CD4-positive, alpha-beta T cell treated with Interleukin-2 at 100 ng/mL for 4 hours (primary cell): Measurements from ENCODE around the gene MRPS34.
"Not testable (repeated sequence)": the region's sequence is repeated elsewhere in the genome, so short reads cannot be mapped to it uniquely, and the experiment has no call there.

Experiments
- DNase-seq: peaks from one replicate; pipeline ENCODE4 v3.0.0-alpha.2; 2020; ENCODE audit warnings: low spot score

MRPS34 gene

DNA sequence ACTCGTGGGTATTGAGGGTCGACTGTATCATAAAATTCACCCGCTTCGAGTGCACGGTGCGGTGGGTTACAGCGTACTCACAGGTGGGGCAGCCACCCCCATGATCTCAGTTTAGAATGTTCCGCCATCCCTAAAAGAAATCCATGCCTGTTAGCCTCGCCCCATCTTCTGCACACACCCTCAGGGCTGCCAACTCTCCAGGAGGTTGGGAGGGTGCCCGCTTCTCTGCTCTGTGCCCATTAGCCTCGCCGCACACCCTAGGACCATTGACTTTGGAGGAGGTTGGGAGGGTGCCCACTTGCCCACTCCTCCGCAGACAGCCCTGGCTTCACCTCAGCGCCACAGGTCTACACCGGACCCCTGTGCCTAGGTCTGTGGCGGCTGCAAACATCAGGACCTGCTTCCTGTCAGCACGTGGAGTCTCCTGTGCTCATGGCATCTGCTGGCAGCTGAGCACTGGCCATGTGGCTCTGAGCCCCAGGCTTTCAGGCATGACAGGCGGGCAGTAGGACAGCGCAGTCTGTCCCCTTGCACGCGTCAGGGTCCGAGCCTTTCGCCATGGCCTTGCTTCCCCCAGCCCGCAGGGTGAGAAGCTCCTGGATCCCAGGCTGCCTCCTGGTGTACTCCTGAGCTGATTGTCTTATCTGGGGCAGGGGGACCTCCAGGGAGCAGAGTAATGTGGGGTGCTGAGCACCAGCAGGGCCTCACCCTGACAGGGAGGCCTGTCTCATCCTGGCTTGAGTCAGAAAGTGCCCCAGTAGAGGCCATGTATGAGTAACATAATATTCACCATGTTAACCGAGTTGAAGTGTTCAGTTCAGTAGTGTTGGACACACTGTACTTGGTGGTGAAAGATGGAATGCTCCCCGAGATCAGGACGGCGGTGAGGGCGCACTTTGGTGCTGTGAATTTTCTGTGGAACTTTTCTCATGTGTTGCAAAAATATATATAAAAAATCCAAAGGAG lies 23.5 kb downstream of the MRPS34 start:
- DNase-seq: no peak

DNA sequence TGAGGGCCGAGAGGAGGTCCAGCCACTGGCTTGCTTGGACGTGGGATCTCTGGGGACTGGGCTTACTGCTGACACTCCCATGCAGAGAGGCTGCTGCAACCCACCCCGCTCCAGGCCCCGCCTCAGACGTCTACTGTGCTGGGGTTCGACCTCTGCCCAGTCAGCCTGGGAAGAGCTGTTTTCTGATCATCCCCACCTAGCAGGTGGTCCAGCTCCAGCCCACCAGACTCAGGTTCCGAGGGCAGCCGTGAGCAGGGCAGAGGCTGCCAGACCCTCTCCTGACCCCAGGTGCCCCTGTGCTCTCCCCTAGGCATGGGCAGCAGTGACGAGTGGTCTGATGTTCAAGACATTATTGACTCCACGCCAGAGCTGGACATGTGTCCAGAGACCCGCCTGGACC lies 25.0 kb downstream of the MRPS34 start:
- no peak for DNase-seq

DNA sequence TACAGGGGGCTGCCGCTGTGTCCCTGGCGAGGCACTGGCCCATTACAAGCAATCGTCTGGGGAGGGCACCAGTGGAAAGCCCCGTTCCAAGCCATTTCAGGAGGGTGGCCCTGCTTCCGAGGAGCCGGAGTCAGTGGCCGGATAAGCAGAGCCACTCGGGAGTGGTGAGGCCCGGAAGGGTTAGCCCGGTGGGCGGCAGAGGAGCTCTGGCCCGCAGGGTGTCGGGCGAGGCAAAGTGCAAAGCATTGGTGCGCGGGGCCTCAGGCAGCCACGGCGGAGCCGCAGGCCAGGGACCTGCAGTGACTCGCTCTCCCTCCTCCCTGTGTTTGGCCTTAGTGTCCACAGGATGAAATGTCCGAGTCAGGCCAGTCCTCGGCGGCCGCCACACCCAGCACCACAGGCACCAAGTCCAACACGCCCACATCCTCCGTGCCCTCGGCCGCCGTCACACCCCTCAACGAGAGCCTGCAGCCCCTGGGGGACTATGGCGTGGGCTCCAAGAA lies 26.2 kb downstream of the MRPS34 start:
- no peak for DNase-seq

DNA sequence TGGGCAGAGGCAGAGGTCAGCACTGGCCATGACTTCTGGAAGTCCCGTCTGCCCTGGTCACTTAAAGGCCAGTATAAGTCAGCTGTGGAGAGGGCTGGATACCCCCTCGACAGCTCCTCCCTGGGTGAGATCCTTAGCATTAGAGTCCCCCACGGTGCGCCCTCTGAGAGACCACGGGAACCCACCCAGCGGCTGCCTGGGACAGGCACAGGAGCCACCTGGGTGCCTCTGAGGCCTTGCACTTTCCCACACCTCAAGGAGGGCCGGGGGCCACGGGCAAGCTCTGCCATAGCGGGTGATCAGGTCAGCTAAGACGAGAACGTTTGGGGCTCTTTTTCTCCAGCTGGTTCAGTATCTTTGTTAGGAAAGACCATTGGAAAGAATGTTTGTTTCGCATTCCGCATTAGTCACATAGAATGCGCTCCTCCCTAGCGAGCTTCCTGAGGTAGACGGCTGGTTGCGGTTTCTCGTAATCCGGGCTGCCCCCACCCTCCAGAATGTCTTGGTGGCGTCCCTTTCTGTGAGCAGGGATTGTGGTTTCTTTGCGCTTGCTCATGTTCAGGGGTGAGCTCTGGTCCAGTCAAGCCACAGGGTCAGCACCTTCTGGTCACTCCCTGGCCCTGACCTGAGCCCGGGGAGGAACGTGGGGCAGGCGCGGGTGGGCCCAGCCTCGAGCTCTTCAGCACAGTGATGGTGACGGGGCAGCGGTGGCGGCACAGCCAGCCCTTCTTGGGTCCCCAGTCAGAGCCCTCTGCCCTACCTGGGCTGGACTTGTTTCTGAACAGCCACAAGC lies 26.8 kb downstream of the MRPS34 start:
- no peak for DNase-seq

DNA sequence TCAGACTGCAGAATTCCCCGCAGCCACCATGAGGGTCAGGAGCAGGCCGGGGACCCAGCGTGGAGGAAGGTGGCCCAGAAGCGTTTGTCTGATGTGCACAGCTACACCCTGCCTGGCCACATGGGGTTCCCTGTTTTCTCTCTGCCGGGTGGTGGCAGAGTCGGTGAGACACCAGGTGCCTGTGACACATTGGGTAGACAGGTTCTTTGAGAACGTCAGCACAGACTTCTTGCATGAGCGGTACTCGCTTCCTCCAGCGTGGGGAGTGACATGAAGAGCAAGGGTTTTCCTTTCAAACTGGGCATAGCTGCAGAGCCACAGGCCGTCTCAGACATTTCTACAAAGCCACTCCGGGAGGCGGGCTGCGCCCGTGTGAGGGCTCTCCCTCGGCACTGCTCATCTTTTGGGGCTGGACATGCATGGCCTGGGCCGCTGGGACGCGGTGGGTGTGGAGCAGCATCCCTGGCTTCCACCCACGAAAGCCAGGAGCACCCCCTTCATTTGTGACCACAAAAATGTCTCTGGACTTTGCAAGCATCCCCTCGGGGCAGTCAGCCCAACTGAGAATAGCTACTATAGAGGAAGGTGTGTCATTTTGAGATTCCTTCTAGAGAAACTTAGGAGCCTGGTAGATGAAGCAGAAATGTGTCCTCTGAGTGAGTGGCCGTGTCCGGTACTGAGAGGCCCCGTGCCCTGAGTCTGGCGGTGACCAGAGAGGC lies 27.6 kb downstream of the MRPS34 start:
- DNase-seq: no peak

DNA sequence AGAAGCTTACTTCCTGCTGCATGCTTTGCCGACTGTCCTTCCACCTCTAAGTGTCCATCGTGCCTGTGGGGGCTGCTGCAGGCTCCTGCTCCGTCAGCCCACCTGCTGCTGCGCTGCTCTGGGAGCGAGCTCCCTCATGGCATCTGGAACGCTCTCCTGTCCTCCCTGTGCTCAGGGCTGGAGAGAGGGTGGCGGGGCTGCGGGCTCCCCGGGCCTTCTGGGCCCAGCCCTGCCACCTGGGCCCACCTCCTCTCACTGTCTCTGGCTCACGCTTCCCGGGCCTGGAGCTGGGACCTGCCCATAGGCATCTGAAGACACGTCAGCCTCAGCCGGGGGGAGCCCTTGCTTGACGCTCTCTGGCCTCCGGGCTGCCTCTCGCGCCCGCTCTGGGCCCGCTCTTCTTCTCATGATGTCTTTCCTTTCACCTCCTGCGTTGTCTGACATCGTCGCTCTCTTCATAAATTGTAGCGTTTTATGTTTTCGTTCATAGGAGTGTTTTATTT lies 28.5 kb downstream of the MRPS34 start:
- no peak for DNase-seq

DNA sequence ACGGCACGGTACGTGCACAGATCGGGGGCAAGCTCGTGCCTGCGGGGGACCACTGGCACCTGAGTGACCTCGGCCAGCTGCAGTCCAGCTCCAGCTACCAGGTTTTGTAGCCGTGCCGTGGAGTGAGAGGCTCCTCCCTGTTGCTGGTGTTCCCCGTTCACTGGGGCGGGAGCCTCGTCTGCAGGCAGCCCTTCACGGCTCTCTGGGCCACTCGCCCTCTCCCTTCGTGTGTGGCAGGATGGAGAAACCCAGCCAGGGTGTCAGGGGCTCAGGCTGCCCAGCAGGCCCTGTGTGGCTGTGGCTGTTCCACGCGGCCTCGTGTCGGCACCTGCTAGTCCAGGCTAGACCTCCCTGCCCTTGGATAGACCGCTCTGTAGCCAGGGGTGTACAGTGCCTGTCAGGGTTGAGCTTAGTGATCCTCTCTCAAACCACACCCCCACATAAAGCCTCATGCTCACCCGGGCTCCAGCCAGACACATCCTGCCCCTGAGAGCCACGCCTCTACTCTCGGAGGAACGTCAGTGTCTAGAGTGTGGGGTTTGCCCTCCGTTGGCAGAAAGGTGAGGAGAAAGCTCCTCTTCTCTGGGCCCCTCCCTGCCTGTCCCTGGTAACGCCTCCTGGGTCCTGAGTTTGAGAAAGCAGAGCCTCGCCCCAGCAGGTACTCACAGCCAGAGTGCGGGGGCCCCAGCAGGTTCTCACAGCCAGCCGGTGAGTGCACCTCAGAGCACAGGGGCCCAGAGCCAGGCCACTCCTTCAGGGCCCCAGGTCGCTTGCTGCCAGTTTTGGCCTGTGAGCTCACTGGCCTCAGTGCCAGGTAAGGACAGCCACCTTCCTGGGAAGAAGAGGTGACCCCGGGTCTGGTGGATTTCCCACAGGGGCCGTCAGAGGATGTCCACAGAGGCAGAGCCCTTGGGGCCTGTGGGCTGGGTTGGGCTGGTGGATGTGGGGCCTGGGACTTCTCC lies 29.3 kb downstream of the MRPS34 start:
- DNase-seq: no peak

DNA sequence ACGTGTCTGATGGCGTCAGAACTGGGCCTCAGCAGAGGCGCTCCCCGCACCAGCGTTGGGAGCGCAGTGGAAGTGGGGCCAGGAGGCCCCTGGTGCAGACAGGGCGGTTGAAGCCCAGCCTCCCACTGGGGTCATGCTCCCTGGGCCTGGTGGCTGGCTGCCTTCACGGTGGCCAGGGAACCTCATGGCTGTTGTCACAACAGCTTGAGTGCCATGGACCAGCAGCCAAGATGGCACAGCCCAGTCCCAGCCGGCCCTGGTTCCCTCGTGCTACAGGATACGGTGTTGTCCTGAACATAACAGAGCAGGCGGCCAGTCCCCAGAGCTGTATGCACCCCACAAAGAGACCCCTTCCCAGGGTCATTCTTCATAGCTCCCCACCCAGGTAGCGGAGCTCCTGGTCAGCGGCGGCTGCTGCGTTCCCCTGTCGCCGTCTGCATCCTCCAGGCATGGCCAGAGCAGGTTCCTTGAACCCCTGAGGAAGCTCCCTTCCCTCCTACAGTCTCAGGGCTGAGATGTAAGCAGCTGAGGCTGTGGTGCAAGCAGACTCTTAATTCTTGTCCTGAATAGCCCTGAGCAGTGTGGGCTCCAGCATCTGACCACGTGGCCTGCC lies 31.3 kb downstream of the MRPS34 start:
- no peak for DNase-seq

DNA sequence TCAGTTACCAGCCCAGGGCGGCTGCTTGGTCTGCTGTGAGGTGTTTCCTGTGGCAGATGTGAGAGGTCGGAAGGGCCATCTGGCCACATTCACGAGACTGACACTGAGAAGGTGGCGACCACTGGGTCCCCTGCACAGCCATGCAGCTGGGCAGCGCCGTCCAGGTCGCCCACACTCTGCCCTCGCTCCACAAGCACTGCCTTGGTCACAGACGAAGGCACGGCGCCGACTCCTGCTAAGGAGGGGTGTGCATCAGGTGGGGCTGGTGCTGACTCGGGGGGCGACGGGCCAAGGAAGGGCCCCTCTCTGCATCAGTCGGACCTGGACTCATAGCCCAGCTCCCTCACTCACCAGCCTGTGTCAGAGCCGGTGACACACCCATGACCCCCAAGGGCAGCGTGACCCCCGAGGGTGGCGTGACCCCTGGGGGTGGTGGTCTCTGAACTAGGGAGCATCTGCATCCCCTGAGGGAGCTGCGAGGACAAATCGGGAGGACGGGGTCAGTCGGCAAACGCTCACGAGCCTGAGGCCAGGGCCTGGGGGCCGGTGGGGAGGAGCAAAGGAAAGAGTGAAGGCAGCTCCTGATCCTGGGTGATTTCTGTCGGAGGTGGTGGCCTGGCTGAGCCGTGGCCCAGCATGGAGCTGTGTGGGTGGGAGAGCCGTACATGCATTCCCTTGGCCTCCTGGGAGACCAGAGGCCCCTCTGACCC lies 32.0 kb downstream of the MRPS34 start:
- DNase-seq: no peak

DNA sequence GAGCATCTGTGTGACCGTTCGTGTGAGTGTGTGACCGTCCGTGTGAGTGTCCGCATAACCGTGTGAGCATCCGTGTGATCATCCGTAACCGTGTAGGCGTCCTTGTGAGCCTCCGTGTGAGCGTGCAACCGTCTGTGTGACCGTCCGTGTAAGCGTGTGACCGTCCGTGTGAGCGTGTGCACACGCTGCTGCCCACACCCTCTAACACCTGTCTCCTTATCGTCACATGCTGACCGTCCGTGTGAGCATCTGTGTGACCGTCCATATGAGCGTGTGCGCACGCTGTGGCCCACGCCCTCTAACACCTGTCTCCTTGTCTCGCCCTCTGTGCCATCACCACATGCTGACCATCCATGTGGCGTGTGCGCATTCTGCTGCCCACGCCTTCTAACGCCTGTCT lies 32.7 kb downstream of the MRPS34 start:
- no peak for DNase-seq

DNA sequence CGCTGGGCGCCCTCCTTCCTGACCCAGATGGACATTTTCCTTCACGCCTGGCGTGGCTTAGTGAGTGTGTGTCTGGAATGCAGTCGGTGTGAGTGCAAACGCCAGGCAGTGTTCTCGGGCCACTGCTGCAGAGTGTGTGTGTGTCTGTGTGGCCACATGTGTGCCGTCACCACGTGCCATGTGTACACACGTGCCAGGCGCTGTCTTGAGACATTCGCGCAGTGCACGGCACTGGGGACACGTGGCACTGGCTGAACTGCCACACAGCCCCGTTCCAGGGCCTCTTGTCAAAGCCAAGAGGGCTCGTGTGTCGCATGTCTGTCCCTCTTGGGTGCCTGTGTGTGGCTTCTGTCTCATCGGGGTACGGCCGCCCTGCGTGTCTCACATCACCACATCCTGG lies 38.1 kb downstream of the MRPS34 start:
- no peak for DNase-seq

DNA sequence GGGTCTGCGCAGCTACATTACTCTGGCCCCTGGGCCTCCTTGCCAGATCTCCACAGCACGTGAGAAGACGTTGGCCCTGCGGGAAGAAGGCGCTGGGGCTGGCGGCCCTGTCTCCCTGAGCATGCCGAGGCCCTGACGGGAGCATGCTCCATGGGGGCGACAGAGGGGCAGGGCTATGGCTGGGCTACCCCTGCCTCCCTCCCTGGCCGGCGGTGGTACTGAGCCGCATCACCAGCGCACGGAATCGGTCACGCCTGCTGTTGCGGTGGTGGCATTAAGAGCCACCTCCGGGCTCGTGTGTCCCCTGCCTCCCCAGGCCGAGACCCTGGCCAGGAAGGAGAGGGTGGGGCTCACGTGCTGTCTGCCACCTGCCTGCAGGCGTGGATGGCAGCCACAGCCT lies 38.8 kb downstream of the MRPS34 start:
- DNase-seq: no peak

DNA sequence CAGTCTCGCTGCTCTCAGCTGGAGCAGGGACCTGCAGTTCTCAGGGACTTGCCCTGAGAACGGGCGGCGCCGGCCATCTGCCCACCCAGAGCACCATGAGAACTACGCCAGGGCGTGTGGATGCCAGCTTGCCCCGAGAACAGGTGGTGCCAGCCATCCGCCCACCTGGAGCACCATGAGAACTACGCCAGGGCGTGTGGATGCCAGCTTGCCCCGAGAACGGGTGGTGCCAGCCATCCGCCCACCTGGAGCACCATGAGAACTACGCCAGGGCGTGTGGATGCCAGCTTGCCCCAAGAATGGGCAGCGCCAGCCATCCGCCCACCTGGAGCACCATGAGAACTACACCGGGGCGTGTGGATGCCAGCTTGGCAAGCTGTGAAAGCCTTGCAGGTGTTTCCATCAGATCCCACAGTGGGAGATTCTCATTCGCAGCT lies 40.4 kb downstream of the MRPS34 start:
- not testable (repeated sequence) for DNase-seq

DNA sequence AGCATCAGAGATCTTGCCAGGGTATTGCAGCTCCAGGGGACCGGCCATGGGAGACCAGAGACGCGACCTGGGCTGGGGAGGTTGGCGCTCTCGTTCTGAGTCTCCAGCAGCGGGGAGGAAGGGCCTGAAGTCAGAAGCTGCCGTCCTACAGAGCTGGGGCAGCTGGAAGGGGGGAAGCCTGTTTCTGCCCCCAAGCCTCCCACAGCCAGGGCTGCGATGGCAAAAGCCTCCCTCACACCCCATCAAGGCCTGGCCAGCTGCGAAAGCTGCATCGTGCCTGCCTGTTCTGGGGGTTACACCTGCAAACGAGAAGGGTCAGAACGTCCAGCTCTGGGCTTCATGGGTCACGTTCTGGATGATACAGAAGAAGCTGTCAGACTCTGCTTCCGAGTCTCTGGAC lies 40.9 kb downstream of the MRPS34 start:
- no peak for DNase-seq

DNA sequence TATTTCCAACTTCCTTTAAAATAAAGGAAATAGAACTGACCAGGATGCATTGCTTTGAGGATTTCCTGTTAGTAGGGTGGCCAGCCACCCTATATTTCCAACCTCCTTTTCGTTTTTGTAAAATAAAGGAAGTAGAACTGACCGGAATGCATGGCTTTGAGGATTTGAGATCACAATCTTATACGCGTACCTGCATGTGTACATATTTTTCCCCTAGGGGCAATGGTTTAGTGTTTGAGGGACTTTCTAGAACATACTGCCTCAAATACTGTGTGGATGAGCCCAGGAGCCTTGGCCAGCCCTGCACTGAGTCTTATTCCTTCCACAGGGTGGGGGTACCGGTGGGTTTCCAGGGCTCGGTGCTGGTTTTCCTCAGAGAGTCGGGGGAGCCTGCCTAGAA lies 41.3 kb downstream of the MRPS34 start:
- DNase-seq: no peak

DNA sequence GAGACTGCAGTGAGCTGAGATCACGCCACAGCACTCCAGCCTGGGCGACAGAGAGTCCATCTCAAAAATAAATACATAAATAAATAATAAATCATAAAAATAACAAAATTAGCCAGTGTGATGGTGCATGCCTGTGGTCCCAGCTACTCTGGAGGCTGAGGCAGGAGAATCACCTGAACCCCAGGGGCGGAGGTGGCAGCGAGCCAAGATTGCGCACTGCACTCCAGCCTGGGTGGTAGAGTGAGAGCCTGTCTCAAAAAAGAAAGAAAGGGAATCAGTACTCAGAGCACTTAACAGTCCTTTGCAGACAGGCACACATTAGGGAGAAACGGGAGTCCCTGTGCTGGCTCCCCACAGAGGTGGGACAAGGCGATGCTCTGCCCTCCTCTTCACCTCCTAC lies 41.9 kb downstream of the MRPS34 start:
- DNase-seq: no peak

DNA sequence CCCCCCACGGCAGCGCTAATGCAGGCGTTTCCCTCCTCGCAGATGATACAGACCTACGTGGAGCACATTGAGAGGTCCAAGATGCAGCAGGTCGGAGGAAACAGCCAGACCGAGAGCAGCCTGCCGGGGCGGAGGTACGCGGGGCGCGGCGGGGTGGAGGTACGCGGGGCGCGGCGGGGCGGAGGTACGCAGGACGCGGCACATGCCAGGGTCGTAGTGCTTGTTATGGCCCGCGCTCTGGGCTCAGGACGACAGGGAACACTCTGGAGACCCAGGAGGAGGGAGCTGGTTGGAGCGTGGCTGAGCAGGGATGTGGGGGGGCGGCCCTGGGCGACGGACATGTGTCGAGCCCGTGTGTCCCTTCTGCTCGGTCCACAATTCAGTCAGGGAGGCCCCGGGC lies 43.5 kb downstream of the MRPS34 start:
- DNase-seq: no peak

DNA sequence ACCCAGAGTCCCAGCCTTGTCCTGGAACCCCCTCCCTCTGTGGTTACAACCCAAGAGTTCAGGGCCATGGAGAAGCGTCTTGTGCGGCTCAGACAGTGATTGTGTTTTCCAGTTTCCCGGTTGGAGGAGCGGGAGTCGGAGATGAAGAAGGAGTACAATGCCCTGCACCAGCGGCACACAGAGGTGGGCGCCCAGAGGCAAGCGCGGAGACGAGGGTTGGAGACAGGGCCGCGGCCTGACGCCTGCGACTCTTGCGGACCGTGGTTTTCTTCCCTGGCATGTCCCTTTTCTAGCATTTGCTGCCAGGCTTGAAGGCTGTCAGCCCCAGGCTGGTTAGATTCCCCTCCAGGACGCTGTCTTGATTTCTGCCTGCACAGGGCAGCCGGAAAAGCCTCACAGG lies 43.9 kb downstream of the MRPS34 start:
- DNase-seq: no peak

DNA sequence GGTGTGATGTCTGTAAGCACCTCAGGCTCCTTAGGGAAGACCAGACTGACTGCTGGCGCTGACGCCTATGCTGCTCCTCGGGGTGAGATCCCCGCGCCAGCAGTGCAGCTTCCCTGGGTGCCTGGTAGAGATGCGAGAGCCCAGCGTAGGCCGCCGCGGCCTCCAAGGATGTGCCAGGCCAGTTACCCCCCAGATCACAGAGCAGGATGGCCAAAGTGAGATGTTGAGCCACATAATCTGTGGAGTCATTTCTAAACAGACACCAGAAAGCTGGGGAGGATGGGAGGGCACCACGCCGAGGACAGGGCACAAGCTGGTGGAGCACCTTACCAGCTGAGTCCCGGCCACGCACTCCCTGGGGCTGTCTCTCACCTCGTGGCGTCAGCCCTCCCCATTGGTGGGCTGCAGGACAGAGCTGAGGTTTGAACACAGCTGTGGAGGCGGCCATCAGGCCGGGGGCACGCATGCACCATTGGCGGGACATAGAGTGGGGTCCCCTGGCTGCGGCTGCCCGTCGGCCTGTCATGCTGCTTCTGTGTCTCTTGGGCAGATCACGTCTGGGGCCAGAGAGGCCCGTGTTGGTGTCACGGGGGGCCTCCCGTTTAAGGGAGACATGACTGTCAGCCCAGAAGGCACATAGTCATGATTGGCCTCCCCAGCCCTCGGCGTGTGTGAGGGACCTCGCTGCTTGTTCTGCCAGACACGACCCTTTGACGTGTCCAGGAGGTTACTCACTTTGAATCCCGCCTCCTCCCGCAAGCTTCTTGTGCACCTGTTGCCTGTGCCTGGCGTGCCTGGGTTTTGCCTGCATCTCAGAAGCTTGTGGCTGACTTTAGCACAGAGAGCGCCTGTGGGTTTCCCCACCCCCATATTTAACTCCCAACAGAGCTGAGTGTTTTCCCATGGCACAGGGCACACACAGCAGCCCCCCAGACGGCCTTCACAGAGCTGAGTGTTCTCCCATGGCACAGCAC lies 45.0 kb downstream of the MRPS34 start:
- no peak for DNase-seq
